ENCODE data around the gene ANKRD7.

Gene ANKRD7

GRCh38 chr7:118219157-118219512 lies 5.4 kb upstream of the ANKRD7 start:
- H3K27me3 ChIP-seq (ENCODE audit: low read depth, low read length): no peaks in the 10 kb centered on the region
- H3K4me3 ChIP-seq (ENCODE audit: low read length): no peak overlapping the region
- H3K9ac ChIP-seq (ENCODE audit: low read length): no peak overlapping the region
- H3K36me3 ChIP-seq (replicated peaks; ENCODE audit: low read depth, low read length): no peaks in the 10 kb centered on the region
- no peak overlapping the region for H2AFZ ChIP-seq (ENCODE audit: low read depth, low read length)
- H4K20me1 ChIP-seq (ENCODE audit: insufficient read depth, low read length): no peaks in the 10 kb centered on the region
- H3K4me2 ChIP-seq (ENCODE audit: low read length): no peak overlapping the region
- H3K27ac ChIP-seq (ENCODE audit: low read length): no peak overlapping the region
- TF ChIP-seq CTCF (IDR thresholded peaks at IDR 0.05; ENCODE audit: low read depth, low read length): no peak
- no peak for TF ChIP-seq EZH2phosphoT487 (IDR thresholded peaks at IDR 0.05; ENCODE audit: low read depth)
- H3K79me2 ChIP-seq (ENCODE audit: low read length): no peaks in the 10 kb centered on the region
- peaks cover 4% of the 10 kb centered on the region for H3K4me1 ChIP-seq (ENCODE audit: low read length)
- no peaks in the 10 kb centered on the region for H3K9me3 ChIP-seq (ENCODE audit: insufficient read depth, low read length)

GRCh38 chr7:118220583-118220982 lies 3.9 kb upstream of the ANKRD7 start:
- Histone ChIP-seq H3K4me3 (ENCODE audit: low read length) (no peak overlapping the region), H4K20me1 (ENCODE audit: insufficient read depth, low read length) (no peaks in the 10 kb centered on the region), H3K36me3 (replicated peaks; ENCODE audit: low read depth, low read length) (no peaks in the 10 kb centered on the region), H3K4me2 (ENCODE audit: low read length) (no peak overlapping the region), H3K27me3 (ENCODE audit: low read depth, low read length) (no peaks in the 10 kb centered on the region), H3K9ac (ENCODE audit: low read length) (no peak overlapping the region), H2AFZ (ENCODE audit: low read depth, low read length) (no peak overlapping the region), H3K4me1 (ENCODE audit: low read length) (no peaks in the 10 kb centered on the region), H3K9me3 (ENCODE audit: insufficient read depth, low read length) (no peaks in the 10 kb centered on the region), H3K27ac (ENCODE audit: low read length) (no peak overlapping the region), H3K79me2 (ENCODE audit: low read length) (no peaks in the 10 kb centered on the region)
- no peak for TF ChIP-seq CTCF (IDR thresholded peaks at IDR 0.05; ENCODE audit: low read depth, low read length)

- H2AFZ ChIP-seq (ENCODE audit: low read depth, low read length): no peak overlapping the region
- no peak overlapping the region for H3K9ac ChIP-seq (ENCODE audit: low read length)
- no peak overlapping the region for H3K27ac ChIP-seq (ENCODE audit: low read length)
- no peaks in the 10 kb centered on the region for H3K79me2 ChIP-seq (ENCODE audit: low read length)
- H4K20me1 ChIP-seq (ENCODE audit: insufficient read depth, low read length): no peaks in the 10 kb centered on the region
- no peak for TF ChIP-seq EZH2phosphoT487 (IDR thresholded peaks at IDR 0.05; ENCODE audit: low read depth)
- no peaks in the 10 kb centered on the region for H3K36me3 ChIP-seq (replicated peaks; ENCODE audit: low read depth, low read length)
- no peaks in the 10 kb centered on the region for H3K27me3 ChIP-seq (ENCODE audit: low read depth, low read length)
- no peaks in the 10 kb centered on the region for H3K9me3 ChIP-seq (ENCODE audit: insufficient read depth, low read length)
- no peak overlapping the region for H3K4me2 ChIP-seq (ENCODE audit: low read length)
- H3K4me1 ChIP-seq (ENCODE audit: low read length): no peaks in the 10 kb centered on the region
- no peak overlapping the region for H3K4me3 ChIP-seq (ENCODE audit: low read length)
These were observed 1.9 kb upstream of the ANKRD7 start for GRCh38 chr7:118222591-118222990.

- no peak overlapping the region for H2AFZ ChIP-seq (ENCODE audit: low read depth, low read length)
- TF ChIP-seq EZH2phosphoT487 (IDR thresholded peaks at IDR 0.05; ENCODE audit: low read depth) (no peak), CTCF (IDR thresholded peaks at IDR 0.05; ENCODE audit: low read depth, low read length) (no peak)
- no peaks in the 10 kb centered on the region for H3K27me3 ChIP-seq (ENCODE audit: low read depth, low read length)
- no peaks in the 10 kb centered on the region for H3K36me3 ChIP-seq (replicated peaks; ENCODE audit: low read depth, low read length)
- H3K9me3 ChIP-seq (ENCODE audit: insufficient read depth, low read length): no peaks in the 10 kb centered on the region
- H3K4me2 ChIP-seq (ENCODE audit: low read length): no peak overlapping the region
- H3K9ac ChIP-seq (ENCODE audit: low read length): no peak overlapping the region
- H3K4me3 ChIP-seq (ENCODE audit: low read length): no peak overlapping the region
- peaks cover 6% of the 10 kb centered on the region; the same call in 1 of the 2 replicates for H3K4me1 ChIP-seq (ENCODE audit: low read length)
- H3K27ac ChIP-seq (ENCODE audit: low read length): no peak overlapping the region
- no peaks in the 10 kb centered on the region for H3K79me2 ChIP-seq (ENCODE audit: low read length)
- H4K20me1 ChIP-seq (ENCODE audit: insufficient read depth, low read length): no peaks in the 10 kb centered on the region
These were observed 8.3 kb downstream of the ANKRD7 start for GRCh38 chr7:118232837-118233236.

- H3K9ac ChIP-seq (ENCODE audit: low read length): no peak overlapping the region
These were observed 9.3 kb downstream of the ANKRD7 start for GRCh38 chr7:118233799-118234198.

More at GRCh38 chr7:118233799-118234198, 9.3 kb downstream of the ANKRD7 start:
- Histone ChIP-seq H3K79me2 (ENCODE audit: low read length) (no peaks in the 10 kb centered on the region), H4K20me1 (ENCODE audit: insufficient read depth, low read length) (no peaks in the 10 kb centered on the region), H3K4me1 (ENCODE audit: low read length) (peaks cover 5% of the 10 kb centered on the region; the same call in 1 of the 2 replicates), H3K4me2 (ENCODE audit: low read length) (no peak overlapping the region), H3K27ac (ENCODE audit: low read length) (no peak overlapping the region), H3K27me3 (ENCODE audit: low read depth, low read length) (no peaks in the 10 kb centered on the region), H3K4me3 (ENCODE audit: low read length) (no peak overlapping the region), H2AFZ (ENCODE audit: low read depth, low read length) (no peak overlapping the region), H3K36me3 (replicated peaks; ENCODE audit: low read depth, low read length) (no peaks in the 10 kb centered on the region), H3K9me3 (ENCODE audit: insufficient read depth, low read length) (no peaks in the 10 kb centered on the region)
- TF ChIP-seq EZH2phosphoT487 (IDR thresholded peaks at IDR 0.05; ENCODE audit: low read depth): no peak
- TF ChIP-seq CTCF (IDR thresholded peaks at IDR 0.05; ENCODE audit: low read depth, low read length): no peak
